Caco-2 (cell line): ENCODE data around the gene GRB10. TPM values are rescaled to one million over a fixed set of nuclear protein-coding genes. Genes with fewer than 3 reads are reported as not detected.

Experiments
- BruUV-seq: library from RNA; stranded (reverse); fragments of 400-500 nt; replicated peaks from 2 replicates; lab custom pipeline; 2021; lab: Mats Ljungman, UMichigan
- CTCF ChIA-PET: fragments of 300-600 bp; sonication (Branson Sonifier 250); formaldehyde crosslinking; loops from one replicate; lab custom pipeline; 2022; ENCODE audit warnings: antibody characterized with exemption; lab: Charles Lee
- POLR2A ChIA-PET: fragments of 300-600 bp; sonication (Branson Sonifier 250); formaldehyde crosslinking; loops from one replicate; lab custom pipeline; 2022; ENCODE audit warnings: antibody characterized with exemption; lab: Charles Lee
- DNase-seq, 2 experiments: peaks; one replicate each; pipeline versions ENCODE4 v3.0.0 to v3.0.0-alpha.2; 2020 to 2022
- H3K27me3 ChIP-seq: replicated peaks from 2 replicates; pipeline ENCODE4 v1.6.0; 2011; ENCODE audit warnings: low read length; ENCODE audit not compliant: control insufficient read depth, insufficient read depth
- H3K36me3 ChIP-seq: 2 replicates; pipeline ENCODE4 v1.5.1; 2011; ENCODE audit warnings: low read length; ENCODE audit not compliant: control insufficient read depth, insufficient read depth
- H3K4me1 ChIP-seq: fragments of 250-450 bp; sonication (Bioruptor Pico); 2 replicates; pipeline ENCODE4 v1.5.1; 2020; ENCODE audit warnings: mild to moderate bottlenecking
- H3K4me3 ChIP-seq: 2 replicates; pipeline ENCODE4 v1.5.1; 2011; ENCODE audit warnings: low read depth, mild to moderate bottlenecking, control low read depth, low read length
- H3K9me3 ChIP-seq: fragments of 250-450 bp; sonication (Bioruptor Pico); 2 replicates; pipeline ENCODE4 v1.5.1; 2020; ENCODE audit warnings: mild to moderate bottlenecking, moderate library complexity
- H3K27ac Mint-ChIP-seq: one replicate; pipeline ENCODE4 v1.8.0; 2022; ENCODE audit warnings: mixed read lengths; ENCODE audit not compliant: unreplicated experiment
- H3K27me3 Mint-ChIP-seq: one replicate; pipeline ENCODE4 v1.8.0; 2022; ENCODE audit warnings: mixed read lengths; ENCODE audit not compliant: insufficient read depth, unreplicated experiment
- H3K36me3 Mint-ChIP-seq: one replicate; pipeline ENCODE4 v1.8.0; 2022; ENCODE audit warnings: mild to moderate bottlenecking, mixed read lengths; ENCODE audit not compliant: insufficient read depth, unreplicated experiment
- H3K4me1 Mint-ChIP-seq: one replicate; pipeline ENCODE4 v1.8.0; 2022; ENCODE audit warnings: low read depth, mixed read lengths; ENCODE audit not compliant: unreplicated experiment
- H3K4me3 Mint-ChIP-seq: one replicate; pipeline ENCODE4 v1.8.0; 2022; ENCODE audit warnings: mild to moderate bottlenecking, moderate library complexity, mixed read lengths; ENCODE audit not compliant: unreplicated experiment
- H3K9me3 Mint-ChIP-seq: one replicate; pipeline ENCODE4 v1.8.0; 2022; ENCODE audit warnings: mixed read lengths; ENCODE audit not compliant: unreplicated experiment
- intact Hi-C: fragments of 100-400 bp; cut with micrococcal nuclease; formaldehyde crosslinking; loops from one replicate; pipeline ENCODE4 v1.10.0; 2022; ENCODE audit not compliant: unreplicated experiment
- total RNA-seq: library from RNA; stranded (reverse); gene quantifications from 2 replicates; pipeline ENCODE4 v1.2.3, GENCODE V29; 2022
- TF ChIP-seq, protein P1 (sequence below), 2 experiments: fragments of 200-600 bp in 1 of 2; IDR thresholded peaks; 1 replicate in 1 of 2; 2 replicates in 1 of 2; pipeline versions ENCODE4 v1.5.1 to v1.8.0; 2011 to 2022; ENCODE audit warnings: antibody characterized with exemption in 1 of 2, control low read depth in 1 of 2, inconsistent platforms in 1 of 2, low read depth in 1 of 2, low read length in 1 of 2, mild to moderate bottlenecking in 1 of 2, moderate library complexity in 1 of 2; ENCODE audit not compliant: insufficient read depth in 1 of 2, severe bottlenecking in 1 of 2, unreplicated experiment in 1 of 2

The GRB10 gene
- total RNA-seq, 1 experiment from 2014 or later = 79.3 TPM

DNA sequence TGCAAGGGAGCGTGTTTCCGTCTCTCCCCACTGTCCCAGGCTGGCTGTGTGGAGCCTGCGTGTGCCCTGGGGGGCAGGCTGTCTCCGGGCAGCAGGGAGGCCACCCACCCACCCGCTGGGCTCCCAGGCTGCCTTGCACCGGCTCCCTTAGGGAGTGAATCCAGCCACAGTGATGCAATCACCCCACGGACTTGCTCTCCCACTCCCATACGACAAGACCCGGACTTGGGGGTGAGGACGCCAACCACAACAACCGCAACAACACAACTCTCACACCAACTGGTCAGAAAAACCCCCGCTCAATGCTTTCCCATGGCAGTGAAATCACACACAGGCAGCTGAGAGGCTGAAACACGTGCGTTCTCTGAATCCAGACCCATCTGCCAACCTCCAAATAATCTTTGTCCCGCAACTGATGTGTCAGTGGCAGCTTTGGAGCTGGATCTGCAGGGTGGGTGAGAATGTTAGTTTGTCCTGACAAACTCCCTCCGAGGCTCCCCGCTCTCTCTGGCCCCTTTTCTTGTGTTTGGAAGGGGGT lies 154.8 kb downstream of the GRB10 start:
- Mint-ChIP-seq H3K9me3 (no peaks in the 10 kb centered on the region), H3K27ac (no peak overlapping the region), H3K4me1 (peaks cover 7% of the 10 kb centered on the region), H3K27me3 (no peaks in the 10 kb centered on the region), H3K36me3 (no peaks in the 10 kb centered on the region), H3K4me3 (no peak overlapping the region)
- H3K27me3 ChIP-seq = no peaks in the 10 kb centered on the region
- H3K36me3 ChIP-seq = peaks cover 3% of the 10 kb centered on the region; the same call in 1 of the 2 replicates
- BruUV-seq = no TSS peak
- no peak for DNase-seq
- TF ChIP-seq, protein P1, sequence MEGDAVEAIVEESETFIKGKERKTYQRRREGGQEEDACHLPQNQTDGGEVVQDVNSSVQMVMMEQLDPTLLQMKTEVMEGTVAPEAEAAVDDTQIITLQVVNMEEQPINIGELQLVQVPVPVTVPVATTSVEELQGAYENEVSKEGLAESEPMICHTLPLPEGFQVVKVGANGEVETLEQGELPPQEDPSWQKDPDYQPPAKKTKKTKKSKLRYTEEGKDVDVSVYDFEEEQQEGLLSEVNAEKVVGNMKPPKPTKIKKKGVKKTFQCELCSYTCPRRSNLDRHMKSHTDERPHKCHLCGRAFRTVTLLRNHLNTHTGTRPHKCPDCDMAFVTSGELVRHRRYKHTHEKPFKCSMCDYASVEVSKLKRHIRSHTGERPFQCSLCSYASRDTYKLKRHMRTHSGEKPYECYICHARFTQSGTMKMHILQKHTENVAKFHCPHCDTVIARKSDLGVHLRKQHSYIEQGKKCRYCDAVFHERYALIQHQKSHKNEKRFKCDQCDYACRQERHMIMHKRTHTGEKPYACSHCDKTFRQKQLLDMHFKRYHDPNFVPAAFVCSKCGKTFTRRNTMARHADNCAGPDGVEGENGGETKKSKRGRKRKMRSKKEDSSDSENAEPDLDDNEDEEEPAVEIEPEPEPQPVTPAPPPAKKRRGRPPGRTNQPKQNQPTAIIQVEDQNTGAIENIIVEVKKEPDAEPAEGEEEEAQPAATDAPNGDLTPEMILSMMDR (IDR thresholded peaks at IDR 0.05; ENCODE audit: insufficient read depth in 1 of 2, low read depth in 1 of 2, low read length in 1 of 2, severe bottlenecking in 1 of 2, unreplicated experiment in 1 of 2) = no peak
- no peaks in the 10 kb centered on the region for H3K9me3 ChIP-seq
- no peak overlapping the region for H3K4me3 ChIP-seq
- peaks cover 5% of the 10 kb centered on the region; the same call in 1 of the 2 replicates for H3K4me1 ChIP-seq
- ChIA-PET POLR2A (no interaction called here), CTCF (no interaction called here)
- intact Hi-C loops = no loop called here

DNA sequence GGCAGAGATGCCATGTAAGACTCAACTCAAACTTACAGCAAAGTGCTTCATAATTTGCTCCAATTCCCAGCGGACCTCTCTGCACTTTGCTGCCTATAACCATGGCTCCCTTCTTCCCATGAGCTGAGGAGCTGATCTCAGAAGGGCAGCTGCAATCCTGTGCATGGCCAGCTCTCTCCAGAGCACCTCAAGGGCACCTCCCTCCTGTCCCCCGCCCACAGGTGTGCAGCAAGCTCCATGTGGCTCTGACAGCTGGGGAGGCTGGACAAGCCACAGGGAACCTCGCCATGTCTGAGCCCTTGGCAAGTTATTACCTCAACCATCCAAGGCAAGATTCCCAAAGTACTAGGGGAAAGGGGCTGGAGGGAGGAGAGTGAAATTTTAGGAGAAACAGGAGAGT lies 156.4 kb downstream of the GRB10 start:
- Histone ChIP-seq H3K9me3 (no peaks in the 10 kb centered on the region), H3K27me3 (no peaks in the 10 kb centered on the region), H3K4me1 (no peaks in the 10 kb centered on the region), H3K4me3 (no peak overlapping the region), H3K36me3 (peaks cover 3% of the 10 kb centered on the region)
- CTCF ChIA-PET = interaction anchor here (0.8 kb wide), 1 partner anchor 515 kb away, joined by 4 read pairs; no protein-coding TSS in a partner anchor
- DNase-seq = no peak
- H3K27me3 Mint-ChIP-seq = no peaks in the 10 kb centered on the region
- H3K9me3 Mint-ChIP-seq = no peaks in the 10 kb centered on the region
- H3K27ac Mint-ChIP-seq = no peak overlapping the region
- no TSS peak for BruUV-seq
- POLR2A ChIA-PET = no interaction called here
- TF ChIP-seq, protein P1 (IDR thresholded peaks at IDR 0.05; ENCODE audit: insufficient read depth in 1 of 2, low read depth in 1 of 2, low read length in 1 of 2, severe bottlenecking in 1 of 2, unreplicated experiment in 1 of 2) = no peak
- H3K4me3 Mint-ChIP-seq = no peak overlapping the region
- no peaks in the 10 kb centered on the region for H3K36me3 Mint-ChIP-seq
- H3K4me1 Mint-ChIP-seq = peaks cover 6% of the 10 kb centered on the region
- intact Hi-C loops = no loop called here

DNA sequence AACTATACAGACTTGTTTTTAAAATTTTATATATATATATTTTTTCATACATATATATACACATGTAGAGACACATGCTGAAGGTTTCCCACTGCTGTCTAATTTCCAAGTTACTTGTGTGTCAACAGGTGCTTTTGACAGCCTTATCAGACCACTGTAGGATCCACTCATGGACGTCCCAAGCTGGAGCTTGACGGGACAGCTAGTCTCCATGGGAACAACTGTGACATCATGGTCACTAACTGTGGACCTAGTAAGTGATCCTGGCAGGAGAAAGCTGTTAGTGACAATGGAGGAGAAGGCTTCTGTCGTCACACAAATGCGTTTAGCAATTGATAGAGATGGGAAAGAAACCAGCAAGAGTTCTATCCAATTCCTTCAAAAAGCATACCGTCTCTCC lies 157.3 kb downstream of the GRB10 start:
- no peaks in the 10 kb centered on the region for H3K27me3 Mint-ChIP-seq
- Histone ChIP-seq H3K27me3 (no peaks in the 10 kb centered on the region), H3K4me3 (no peak overlapping the region), H3K4me1 (no peaks in the 10 kb centered on the region), H3K36me3 (peaks cover 3% of the 10 kb centered on the region), H3K9me3 (no peaks in the 10 kb centered on the region)
- intact Hi-C loops = no loop called here
- ChIA-PET CTCF (interaction anchor here (0.8 kb wide), 1 partner anchor 516 kb away, joined by 4 read pairs; no protein-coding TSS in a partner anchor), POLR2A (no interaction called here)
- H3K4me3 Mint-ChIP-seq = no peak overlapping the region
- DNase-seq = no peak
- no peak overlapping the region for H3K27ac Mint-ChIP-seq
- TF ChIP-seq, protein P1 (IDR thresholded peaks at IDR 0.05; ENCODE audit: insufficient read depth in 1 of 2, low read depth in 1 of 2, low read length in 1 of 2, severe bottlenecking in 1 of 2, unreplicated experiment in 1 of 2) = no peak
- no TSS peak for BruUV-seq
- peaks cover 6% of the 10 kb centered on the region for H3K4me1 Mint-ChIP-seq
- H3K9me3 Mint-ChIP-seq = no peaks in the 10 kb centered on the region
- peaks cover 6% of the 10 kb centered on the region for H3K36me3 Mint-ChIP-seq
